ENCODE results near the gene AGAP1. TPM values are rescaled to one million over a fixed set of nuclear protein-coding genes. Genes with fewer than 3 reads are reported as not detected.

The AGAP1 gene
- total RNA-seq, 2 donors from 2014 or later, result 32.8 to 34.7 TPM

GRCh38 chr2:235876099-235876679 lies 382.3 kb downstream of the AGAP1 start:
- Mint-ChIP-seq H3K36me3 (ENCODE audit: low read depth) (peaks cover 1% of the 10 kb centered on the region), H3K4me3 (no peak overlapping the region), H3K27ac (no peak overlapping the region), H3K4me1 (no peaks in the 10 kb centered on the region), H3K27me3 (ENCODE audit: insufficient read depth) (no peaks in the 10 kb centered on the region), H3K9me3 (peaks cover under 1% of the 10 kb centered on the region)
- Histone ChIP-seq H3K9ac (ENCODE audit: extremely low read depth, low read length, poor library complexity, severe bottlenecking) (no peak overlapping the region), H3K36me3 (ENCODE audit: control insufficient read depth, insufficient read depth, low read length) (no peaks in the 10 kb centered on the region), H3K9me3 (ENCODE audit: control insufficient read depth, low read length) (no peaks in the 10 kb centered on the region), H3K4me1 (ENCODE audit: control insufficient read depth, insufficient read depth, low read length) (no peaks in the 10 kb centered on the region), H3K27ac (ENCODE audit: low read depth, low read length) (no peak overlapping the region), H3K27me3 (ENCODE audit: control insufficient read depth, insufficient read depth, low read length, poor library complexity, severe bottlenecking) (no peaks in the 10 kb centered on the region), H3K4me3 (ENCODE audit: low read length) (no peak overlapping the region)
- DNase-seq, result no peak
- WGBS, 2 experiments (ENCODE audit: insufficient coverage in 1 of 2, insufficient read length in 1 of 2), result 93 to 100% methylated on average over 4 to 9 of the region's 9 CpGs
- TF ChIP-seq CTCF (conservative IDR thresholded peaks at IDR 0.05), result no peak

GRCh38 chr2:235877275-235877802 lies 383.5 kb downstream of the AGAP1 start:
- no peak for TF ChIP-seq CTCF (conservative IDR thresholded peaks at IDR 0.05)
- no peaks in the 10 kb centered on the region for H3K27me3 ChIP-seq (ENCODE audit: control insufficient read depth, insufficient read depth, low read length, poor library complexity, severe bottlenecking)
- H3K36me3 ChIP-seq (ENCODE audit: control insufficient read depth, insufficient read depth, low read length), result no peaks in the 10 kb centered on the region
- H3K4me1 Mint-ChIP-seq, result no peaks in the 10 kb centered on the region
- no peaks in the 10 kb centered on the region for H3K9me3 ChIP-seq (ENCODE audit: control insufficient read depth, low read length)
- H3K9me3 Mint-ChIP-seq, result no peaks in the 10 kb centered on the region
- H3K27ac ChIP-seq (ENCODE audit: low read depth, low read length), result no peak overlapping the region
- no peaks in the 10 kb centered on the region for H3K4me1 ChIP-seq (ENCODE audit: control insufficient read depth, insufficient read depth, low read length)
- no peak overlapping the region for H3K9ac ChIP-seq (ENCODE audit: extremely low read depth, low read length, poor library complexity, severe bottlenecking)
- DNase-seq, result no peak
- no peak overlapping the region for H3K4me3 ChIP-seq (ENCODE audit: low read length)
- no peak overlapping the region for H3K27ac Mint-ChIP-seq
- H3K27me3 Mint-ChIP-seq (ENCODE audit: insufficient read depth), result no peaks in the 10 kb centered on the region
- 80 to 83% methylated on average over 11 to 15 of the region's 15 CpGs for WGBS, 2 experiments (ENCODE audit: insufficient coverage in 1 of 2, insufficient read length in 1 of 2)
- no peak overlapping the region for H3K4me3 Mint-ChIP-seq
- H3K36me3 Mint-ChIP-seq (ENCODE audit: low read depth), result no peaks in the 10 kb centered on the region

- no peak for DNase-seq
- H3K27me3 ChIP-seq (ENCODE audit: control insufficient read depth, insufficient read depth, low read length, poor library complexity, severe bottlenecking), result no peaks in the 10 kb centered on the region
- Mint-ChIP-seq H3K4me3 (no peak overlapping the region), H3K4me1 (peaks cover 4% of the 10 kb centered on the region), H3K9me3 (no peaks in the 10 kb centered on the region), H3K27ac (no peak overlapping the region), H3K36me3 (ENCODE audit: low read depth) (no peaks in the 10 kb centered on the region), H3K27me3 (ENCODE audit: insufficient read depth) (no peaks in the 10 kb centered on the region)
- no peak overlapping the region for H3K4me3 ChIP-seq (ENCODE audit: low read length)
- no peak overlapping the region for H3K27ac ChIP-seq (ENCODE audit: low read depth, low read length)
- H3K9me3 ChIP-seq (ENCODE audit: control insufficient read depth, low read length), result no peaks in the 10 kb centered on the region
- no peak overlapping the region for H3K9ac ChIP-seq (ENCODE audit: extremely low read depth, low read length, poor library complexity, severe bottlenecking)
- H3K36me3 ChIP-seq (ENCODE audit: control insufficient read depth, insufficient read depth, low read length), result no peaks in the 10 kb centered on the region
- no peak for TF ChIP-seq CTCF (conservative IDR thresholded peaks at IDR 0.05)
- 93 to 94% methylated on average over 4 to 7 of the region's 7 CpGs for WGBS, 2 experiments (ENCODE audit: insufficient coverage in 1 of 2, insufficient read length in 1 of 2)
- no peaks in the 10 kb centered on the region for H3K4me1 ChIP-seq (ENCODE audit: control insufficient read depth, insufficient read depth, low read length)
These were observed 385.3 kb downstream of the AGAP1 start for GRCh38 chr2:235879116-235879515.

All from endodermal cell (in vitro differentiated cells).